Stimulated activated CD8-positive, alpha-beta memory T cell treated with anti-CD3 and anti-CD28 coated beads, Interleukin-7, amount 100 ng/mL, for 1 hour (primary cell): ENCODE measurements around the gene FAM171A1.
"Not testable (repeated sequence)": the region's sequence is repeated elsewhere in the genome, so short reads cannot be mapped to it uniquely, and the experiment has no call there.

Source experiments
- DNase-seq, 2 donors: peaks; one replicate each; pipeline ENCODE4 v3.0.0-alpha.2; 2020; ENCODE audit warnings: low read depth in 2 of 2

Gene FAM171A1

GRCh38 chr10:15290671-15291070, 80.4 kb downstream of the FAM171A1 start:
- DNase-seq: no peak

- no peak for DNase-seq
These were observed 80.9 kb downstream of the FAM171A1 start for GRCh38 chr10:15290150-15290549.

GRCh38 chr10:15280974-15281373, 90.1 kb downstream of the FAM171A1 start:
- DNase-seq: no peak

DNA sequence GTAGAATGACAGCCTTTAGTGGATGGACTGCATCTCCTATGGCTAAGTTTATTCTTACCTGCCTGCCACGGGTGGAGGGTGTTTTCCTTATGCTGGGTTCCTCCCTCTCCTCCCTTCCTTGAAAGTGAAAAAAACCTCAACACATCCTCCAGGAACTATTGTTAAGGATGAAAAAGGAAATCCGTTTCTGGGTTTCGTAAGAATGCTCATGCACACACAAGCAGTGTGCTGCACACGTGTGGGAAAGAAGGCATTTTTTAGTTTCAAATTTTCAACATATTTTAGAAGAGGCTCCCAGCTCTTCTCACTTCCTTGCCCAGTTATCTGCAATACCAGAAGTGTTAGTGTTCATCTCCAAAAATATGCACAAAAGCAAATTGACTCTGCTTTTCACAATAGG, 90.6 kb downstream of the FAM171A1 start:
- no peak for DNase-seq

DNA sequence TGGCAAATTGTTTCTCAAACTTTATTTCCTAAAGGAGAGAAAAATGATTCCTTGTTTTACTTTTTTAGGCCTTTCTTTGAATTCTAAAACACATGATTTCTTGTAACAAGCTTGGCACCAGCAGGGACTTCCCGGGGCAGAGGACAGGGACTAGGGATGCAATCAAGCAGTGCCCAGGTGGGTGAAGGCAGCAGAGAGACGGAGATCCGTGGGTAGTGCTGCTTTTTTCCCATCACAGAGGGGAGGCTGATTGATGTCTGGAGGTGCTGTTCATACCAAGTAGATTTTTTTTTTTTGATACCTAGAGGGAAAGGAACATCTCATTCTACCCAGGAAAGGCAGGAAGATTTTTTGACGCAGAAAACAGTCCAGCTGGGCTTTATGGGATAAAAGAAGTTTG, 91.9 kb downstream of the FAM171A1 start:
- DNase-seq: no peak

DNA sequence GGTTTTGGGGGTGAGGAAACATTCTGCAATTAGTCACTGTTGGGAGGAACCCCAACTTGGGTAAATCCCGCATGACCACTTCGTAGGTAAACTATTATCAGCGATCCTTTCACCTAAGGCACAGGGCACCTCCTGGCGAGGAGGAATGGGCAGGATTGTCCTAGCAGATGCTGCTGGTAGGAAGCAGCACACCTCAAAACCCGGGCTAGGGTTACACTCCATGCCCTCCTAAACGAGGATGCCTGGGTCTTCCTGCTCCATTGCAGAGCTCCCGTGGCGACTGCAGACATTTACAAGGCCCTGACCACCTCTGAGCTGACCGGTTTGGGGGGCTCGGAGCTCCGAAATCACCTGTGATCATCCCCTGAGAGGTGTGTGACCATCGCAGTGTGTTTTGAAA, 92.3 kb downstream of the FAM171A1 start:
- no peak for DNase-seq

DNA sequence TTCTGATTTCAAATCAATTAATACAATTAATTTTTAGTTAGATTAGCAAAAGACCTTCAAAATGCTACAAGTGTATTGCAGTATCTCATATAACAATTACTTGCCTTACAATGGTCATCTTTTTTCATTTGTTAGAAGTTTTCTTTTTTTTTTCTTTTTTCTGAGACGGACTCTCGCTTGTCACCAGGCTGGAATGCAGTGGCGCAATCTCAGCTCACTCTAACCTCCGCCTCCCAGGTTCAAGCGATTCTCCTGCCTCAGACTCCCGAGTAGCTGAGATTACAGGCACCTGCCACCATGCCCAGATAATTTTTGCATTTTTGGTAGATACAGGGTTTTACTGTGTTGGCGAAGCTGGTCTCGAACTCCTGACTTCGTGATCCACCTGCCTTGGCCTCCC, 95.0 kb downstream of the FAM171A1 start:
- not testable (repeated sequence) for DNase-seq

DNA sequence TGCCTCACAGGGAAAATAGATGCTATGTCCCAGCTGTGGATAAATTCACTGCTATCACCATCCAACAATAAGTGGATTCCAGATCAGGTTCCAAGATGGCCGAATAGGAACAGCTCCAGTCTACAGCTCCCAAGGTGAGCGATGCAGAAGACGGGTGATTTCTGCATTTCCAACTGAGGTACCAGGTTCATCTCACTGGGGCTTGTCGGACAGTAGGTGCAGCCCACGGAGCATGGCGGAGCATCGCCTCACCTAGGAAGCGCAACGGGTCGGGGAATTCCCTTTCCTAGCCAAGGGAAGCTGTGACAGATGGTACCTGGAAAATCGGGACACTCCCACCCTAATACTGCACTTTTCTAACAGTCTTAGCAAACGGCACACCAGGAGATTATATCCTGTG, 101.3 kb downstream of the FAM171A1 start:
- DNase-seq: not testable (repeated sequence)

GRCh38 chr10:15267496-15267895, 103.6 kb downstream of the FAM171A1 start:
- no peak for DNase-seq

DNA sequence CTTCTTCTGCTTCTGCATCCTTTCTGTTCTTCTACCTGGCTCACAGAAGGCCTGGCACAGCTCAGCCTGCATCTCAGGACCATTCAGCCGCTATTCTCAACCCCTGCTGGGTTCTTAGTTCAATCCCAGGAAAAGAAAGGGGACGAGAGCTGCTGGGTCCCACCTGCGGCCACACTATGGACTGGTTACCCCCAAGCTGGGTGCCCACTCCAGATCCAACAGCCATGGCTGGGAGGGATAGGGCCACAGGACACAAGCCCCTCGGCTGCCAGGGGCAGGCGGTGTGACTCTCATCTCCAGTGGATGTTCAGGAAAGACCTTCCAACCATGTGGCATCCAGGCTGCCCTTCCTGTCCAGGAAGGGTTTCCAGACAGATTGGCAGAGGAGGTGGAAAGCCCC, 105.0 kb downstream of the FAM171A1 start:
- DNase-seq: no peak

- DNase-seq: no peak
These were observed 105.5 kb downstream of the FAM171A1 start for GRCh38 chr10:15265558-15265957.

DNA sequence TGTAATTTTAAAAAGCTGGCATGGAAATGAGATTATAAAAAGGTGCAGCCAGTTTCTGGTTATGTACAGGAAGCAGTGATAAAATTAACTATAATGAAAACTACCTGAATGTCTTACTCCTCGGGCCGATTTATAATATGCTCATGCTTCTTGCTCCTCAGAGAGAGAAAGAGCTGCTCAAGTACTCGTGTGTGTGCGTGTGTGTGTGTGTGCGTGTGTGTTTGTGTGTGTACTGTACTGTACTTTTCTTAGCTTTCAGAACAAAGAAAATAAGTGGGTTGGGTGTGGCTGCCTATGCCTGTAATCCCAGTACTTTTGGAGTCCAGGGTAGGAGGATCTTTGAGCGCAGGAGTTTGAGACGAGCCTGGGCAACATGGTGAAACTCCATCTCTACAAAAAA, 106.0 kb downstream of the FAM171A1 start:
- DNase-seq: no peak

DNA sequence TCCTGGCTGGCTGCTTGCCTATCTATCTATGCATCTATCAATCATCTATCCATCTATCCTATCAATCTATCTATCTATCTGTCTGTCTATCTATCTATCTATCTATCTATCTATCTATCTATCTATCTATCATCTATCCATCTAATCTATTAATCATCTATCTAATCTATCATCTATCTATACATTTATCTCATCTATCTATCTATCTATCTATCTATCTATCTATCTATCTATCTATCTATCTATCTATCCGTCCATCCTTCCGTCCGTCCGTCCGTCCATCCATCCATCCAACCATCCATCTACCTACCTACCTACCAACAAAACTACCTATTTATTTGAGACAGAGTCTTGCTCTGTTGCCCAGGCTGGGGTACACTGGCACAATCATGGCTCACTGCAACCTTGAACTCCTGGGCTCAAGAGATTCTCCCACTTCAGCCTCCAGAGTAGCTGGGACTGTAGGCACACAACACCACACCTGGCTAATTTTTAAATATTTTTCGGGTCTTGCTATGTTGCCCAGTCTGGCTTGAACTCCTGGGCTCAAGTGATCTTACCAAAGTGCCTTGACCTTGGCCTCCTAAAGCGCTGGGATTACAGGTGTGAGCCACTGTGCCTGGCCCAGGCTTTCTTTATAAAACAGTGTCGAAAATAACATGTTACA, 107.3 kb downstream of the FAM171A1 start:
- no peak for DNase-seq

DNA sequence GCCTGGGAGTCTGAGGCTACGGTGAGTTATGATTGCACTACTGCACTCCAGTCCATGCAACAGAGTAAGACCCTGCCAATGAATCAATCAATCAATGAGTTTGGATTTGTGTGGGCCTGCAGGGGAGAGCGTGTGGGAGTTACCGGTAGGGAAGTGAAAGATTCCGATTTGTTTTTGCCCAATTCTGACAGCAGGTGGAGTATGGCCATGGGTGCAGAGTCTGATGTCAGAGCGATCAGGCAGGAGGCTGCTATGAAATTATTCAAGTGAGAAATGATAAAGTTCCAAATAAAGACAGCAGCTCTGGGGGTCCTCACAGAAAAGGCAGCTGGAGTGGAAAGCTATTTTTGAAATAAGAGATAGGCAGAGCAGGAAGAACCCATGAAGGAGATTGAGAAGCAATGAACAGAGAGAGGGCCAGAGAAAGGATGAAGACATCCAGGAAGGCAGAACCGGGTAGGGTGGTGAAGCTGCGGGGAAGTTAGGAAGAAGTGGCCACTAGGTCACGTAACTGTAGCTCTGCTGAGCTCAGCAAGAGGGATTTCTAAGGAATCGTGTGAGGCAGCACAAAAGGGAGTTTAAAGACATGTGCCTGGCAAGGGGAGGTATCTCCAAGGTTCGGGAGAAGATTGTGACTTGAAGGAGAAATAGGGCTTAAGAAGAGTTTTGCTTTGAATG, 108.9 kb downstream of the FAM171A1 start:
- no peak for DNase-seq

GRCh38 chr10:15259136-15259535, 112.0 kb downstream of the FAM171A1 start:
- DNase-seq: no peak

GRCh38 chr10:15258255-15258654, 112.8 kb downstream of the FAM171A1 start:
- no peak for DNase-seq

GRCh38 chr10:15255961-15256360, 115.1 kb downstream of the FAM171A1 start:
- no peak for DNase-seq

DNA sequence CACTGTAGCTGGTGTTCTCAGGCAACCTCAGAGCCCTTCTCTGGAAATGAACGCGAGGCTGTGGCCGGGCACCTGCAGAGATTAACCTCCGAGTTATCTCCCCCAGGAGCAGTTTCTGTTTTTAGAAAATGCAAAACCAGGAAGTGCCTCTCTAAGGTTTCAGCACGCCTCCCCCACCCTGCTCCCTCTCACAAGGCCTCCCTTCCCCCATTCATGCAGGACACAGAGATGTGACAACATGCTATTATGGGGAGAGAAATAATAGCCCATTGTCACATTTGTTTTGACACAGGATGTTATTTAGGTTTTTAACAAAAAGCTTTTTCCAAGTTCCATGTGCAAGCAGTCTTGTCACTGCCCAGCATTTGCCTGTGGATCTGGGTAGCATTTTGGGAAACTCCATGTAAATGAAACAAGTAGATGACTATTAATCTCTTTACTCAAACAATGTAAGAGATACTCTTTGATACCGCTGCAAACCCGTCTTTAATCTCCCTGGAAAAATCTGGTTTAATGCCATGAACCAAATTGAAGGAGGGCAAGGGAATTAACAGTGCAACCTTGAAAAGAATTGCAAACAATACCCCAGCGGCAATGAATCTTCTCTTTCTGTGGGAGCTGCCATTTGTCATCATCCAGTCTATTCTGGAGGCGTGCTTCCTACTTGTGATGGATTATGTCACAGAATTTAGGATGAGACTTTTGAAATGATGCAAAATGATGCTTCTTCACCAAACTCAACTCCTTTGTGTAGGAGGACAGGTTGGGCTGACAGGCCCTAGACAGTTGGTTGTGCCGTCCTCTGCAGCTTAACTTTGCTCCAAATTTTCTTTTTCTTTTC, 116.1 kb downstream of the FAM171A1 start:
- peak in 1 of 2 donors; percentile 1 for DNase-seq

- no peak for DNase-seq
These were observed 116.9 kb downstream of the FAM171A1 start for GRCh38 chr10:15253951-15254807.

DNA sequence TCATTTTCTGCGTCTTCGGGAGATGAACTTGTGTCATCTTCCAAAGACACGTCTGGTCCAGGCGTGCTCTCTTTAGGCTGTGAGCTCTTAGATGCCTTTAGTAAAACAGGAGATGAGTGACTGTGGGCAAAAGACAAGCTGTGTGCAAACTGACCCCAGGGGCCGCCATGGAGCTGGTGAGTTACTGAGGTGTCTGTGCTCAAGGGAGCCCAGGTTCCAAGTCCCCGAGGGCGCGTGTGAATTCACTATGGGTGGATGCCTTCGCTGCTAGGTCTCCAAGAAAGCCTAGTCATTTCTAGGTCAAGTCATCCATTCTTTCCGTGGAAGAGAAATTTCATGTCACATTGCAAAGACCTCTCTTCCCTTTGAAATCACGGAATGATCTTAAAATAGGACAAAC, 118.7 kb downstream of the FAM171A1 start:
- DNase-seq: no peak

DNA sequence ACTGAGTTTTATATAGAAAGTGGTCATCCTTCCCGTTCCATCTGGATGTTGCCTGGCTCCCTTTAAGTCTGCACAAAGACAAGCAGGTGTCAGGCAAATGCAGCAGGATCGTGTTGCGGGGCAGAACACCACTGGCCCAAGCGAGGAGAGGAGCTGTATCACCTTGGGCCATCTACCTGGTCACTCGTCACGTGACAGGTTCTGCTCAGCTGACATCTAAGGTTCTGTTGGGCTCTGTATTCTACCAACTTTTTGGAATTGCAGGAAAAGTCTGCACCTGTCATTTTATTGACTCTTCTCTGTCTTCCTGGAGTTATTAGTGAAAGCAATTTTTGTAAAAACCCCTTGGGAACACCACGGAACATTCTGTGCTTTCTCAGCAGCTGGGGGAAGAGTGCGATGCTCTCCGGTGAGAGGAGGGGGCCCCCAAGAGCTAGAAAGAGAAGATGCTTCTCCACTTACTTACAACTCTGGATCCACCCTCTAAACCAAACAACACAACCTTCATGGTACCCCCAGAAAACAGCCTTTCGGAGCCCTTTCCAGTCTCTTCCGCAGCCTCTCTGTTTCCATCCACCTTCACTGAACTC, 119.2 kb downstream of the FAM171A1 start:
- DNase-seq: no peak
